Stimulated activated CD4-positive, alpha-beta T cell treated with anti-CD3 and anti-CD28 coated beads, Interleukin-12 subunit alpha, Interleukin-12 subunit beta, amount 100 ng/mL, for 24 hours (primary cell): Measurements from ENCODE around the gene RBM28.

ENCODE experiments used
- DNase-seq, 2 experiments: peaks; one replicate each; pipeline ENCODE4 v3.0.0-alpha.2; 2020; ENCODE audit warnings: low read depth in 2 of 2

Gene RBM28

DNA sequence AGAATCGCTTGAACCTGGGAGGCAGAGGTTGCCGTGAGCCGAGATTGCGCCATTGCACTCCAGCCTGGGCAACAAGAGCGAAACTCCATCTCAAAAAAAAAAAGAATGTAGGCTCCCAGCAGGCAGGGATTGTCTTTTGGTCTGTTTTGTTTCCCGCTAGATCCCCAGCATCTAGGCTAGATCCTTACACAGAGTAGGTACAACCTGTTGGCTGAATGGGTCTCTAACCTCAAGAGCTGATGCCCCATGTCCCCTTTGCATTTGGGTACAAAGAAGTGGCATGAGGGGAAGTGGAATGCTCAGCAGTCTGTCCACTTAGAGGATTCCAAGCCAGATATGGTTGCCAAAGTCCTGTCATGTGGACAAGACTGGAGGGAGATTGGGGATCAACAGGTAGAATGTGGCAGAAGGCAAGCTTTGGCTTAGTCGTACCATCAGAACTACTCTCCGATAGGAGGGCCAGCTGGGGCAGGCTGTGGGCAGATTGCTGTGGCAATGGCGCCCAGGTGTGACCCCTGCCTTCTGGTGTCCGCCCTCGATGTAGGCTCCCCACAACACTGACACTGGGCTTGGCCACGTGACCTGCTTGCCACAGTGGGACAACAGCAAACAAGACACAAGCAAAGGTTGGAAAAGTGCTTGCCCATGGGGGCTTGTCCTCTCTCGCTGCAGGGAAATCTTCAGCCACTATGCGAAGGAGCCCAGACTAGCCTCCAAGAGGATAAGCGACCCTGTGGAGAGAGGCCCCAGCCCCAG, 81.3 kb downstream of the RBM28 start:
- no peak for DNase-seq

GRCh38 chr7:128260069-128260795, 83.5 kb downstream of the RBM28 start:
- no peak for DNase-seq

DNA sequence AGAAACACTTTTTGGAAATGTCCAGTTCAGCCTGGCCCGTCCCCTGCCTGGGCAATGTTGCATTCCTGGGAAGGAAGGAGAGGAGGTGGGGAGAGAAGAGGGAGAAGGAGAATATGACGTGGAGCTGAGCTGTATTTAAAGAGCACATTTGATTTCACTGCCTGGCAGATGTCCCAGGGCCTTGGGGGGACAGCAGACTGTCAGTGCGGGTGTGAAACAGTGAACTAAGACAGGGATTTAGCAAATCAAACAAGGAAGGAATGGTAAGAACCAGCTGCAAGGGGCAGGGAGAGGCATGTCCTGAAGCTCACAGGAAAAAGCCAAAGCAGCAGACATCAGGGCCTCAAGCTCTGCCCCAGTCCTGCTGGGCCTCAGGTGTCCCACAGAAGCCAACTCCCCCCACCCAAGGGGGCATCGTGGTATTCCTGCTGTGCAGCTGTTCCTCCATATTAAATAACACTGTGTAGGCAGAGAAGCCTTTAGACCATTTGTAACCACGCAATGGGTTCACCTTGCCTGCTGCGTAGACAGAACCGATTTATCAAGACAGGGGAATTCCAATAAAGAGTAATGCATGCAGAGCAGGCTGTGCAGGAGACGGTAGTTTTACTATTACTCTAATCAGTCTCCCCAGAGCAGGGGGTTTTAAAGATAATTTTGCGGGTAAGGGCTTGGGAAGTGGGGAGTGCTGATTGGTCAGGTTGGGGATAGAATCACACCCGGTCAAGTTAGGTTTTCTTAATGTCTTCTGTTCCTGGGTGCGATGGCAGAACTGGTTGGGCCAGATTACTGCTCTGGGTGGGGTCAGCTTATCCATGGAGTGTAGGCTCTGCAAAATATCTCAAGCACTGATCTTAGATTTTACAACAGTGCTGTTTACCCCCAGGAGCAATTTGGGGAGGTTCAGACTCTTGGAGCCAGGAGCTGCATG, 84.3 kb downstream of the RBM28 start:
- DNase-seq: no peak

DNA sequence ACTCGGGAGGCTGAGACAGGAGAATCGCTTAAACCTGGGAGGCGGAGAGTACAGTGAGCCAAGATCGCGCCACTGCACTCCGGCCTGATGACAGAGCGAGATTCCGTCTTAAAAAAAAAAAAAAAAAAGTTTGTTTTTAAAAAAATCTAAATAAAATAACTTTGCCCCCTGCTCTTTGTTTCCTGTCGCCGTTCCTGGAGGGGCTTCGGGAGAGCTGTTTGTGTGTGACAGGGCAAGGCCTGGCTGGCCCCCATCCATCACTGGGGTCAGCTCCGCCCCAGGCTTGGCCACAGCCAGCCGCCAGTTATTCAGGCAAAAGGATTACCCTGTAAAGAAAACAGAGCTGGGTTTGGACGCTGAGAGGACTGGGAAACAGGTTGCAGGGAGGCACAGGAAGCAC, 86.2 kb downstream of the RBM28 start:
- DNase-seq: no peak

GRCh38 chr7:128255271-128255670, 88.4 kb downstream of the RBM28 start:
- no peak for DNase-seq

DNA sequence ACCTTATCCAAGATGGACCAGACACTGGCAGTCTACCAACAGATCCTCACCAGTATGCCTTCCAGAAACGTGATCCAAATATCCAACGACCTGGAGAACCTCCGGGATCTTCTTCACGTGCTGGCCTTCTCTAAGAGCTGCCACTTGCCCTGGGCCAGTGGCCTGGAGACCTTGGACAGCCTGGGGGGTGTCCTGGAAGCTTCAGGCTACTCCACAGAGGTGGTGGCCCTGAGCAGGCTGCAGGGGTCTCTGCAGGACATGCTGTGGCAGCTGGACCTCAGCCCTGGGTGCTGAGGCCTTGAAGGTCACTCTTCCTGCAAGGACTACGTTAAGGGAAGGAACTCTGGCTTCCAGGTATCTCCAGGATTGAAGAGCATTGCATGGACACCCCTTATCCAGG, 89.2 kb downstream of the RBM28 start:
- DNase-seq: no peak

DNA sequence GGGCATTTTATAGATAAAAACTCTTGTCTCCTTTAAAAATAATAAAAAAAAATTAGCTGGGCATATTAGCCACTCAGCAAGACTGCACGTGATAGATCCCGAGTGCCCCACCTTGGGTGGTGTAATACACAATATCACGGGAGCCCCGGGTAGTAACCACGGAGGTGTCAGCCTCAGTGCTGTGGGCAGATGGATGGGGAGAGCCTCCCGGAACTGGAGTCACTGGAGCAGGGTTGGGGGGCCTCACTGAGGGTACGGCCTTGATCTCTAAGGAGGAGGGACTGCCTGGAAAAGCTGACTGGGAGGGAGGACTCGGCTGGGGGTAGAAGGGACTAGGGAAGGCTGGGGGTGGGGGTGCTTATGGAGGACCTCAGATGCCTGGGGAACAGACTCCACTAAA, 90.0 kb downstream of the RBM28 start:
- DNase-seq: no peak

DNA sequence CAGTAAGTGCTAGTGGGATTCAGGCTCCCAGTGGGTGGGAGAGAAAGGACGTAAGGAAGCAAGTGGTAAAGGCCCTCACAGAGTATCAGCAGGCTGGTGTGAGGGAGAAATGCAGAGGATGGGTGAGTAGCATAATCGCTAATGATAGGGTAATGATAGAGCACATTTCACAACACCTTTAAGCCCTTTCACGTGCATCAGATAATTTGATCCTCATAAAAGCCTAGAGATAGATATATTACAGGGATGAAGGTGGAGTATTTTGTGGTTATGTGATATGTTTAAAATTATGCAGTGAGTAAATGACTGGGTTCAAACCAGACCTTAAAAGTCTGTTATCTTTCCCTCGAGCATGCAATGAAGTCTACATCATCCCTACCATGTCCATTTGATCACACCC, 92.4 kb downstream of the RBM28 start:
- no peak for DNase-seq
